Adipose tissue (tissue), 3 donors: ENCODE data around the gene LRRC8A. TPM values are rescaled to one million over a fixed set of nuclear protein-coding genes. Genes with fewer than 3 reads are reported as not detected.
"Not testable (repeated sequence)": the region's sequence is repeated elsewhere in the genome, so short reads cannot be mapped to it uniquely, and the experiment has no call there.

Experiments
- H3K27ac ChIP-seq: one replicate; pipeline ENCODE4 v1.5.1; 2013; ENCODE audit warnings: low read depth, low read length
- WGBS, 3 donors: extraction: QIAGEN DNeasy Blood & Tissue Kit; methylation state at CpG; one replicate each; pipeline ENCODE4 v1.1.7; 2013; 5-methylcytosine and 5-hydroxymethylcytosine counted together
- polyA plus RNA-seq, 3 donors: library from polyadenylated mRNA; stranded (reverse); fragments of 200-250 nt; gene quantifications; one replicate each; pipeline ENCODE4 v1.2.3, GENCODE V29; 2013
- donor health status: healthy with polysubstance abuse.
- donor health status: Bipolar disorder and iron deficiency.
- donor health status: healthy.

The LRRC8A gene
- 10 to 100 TPM; 15.3 to 31.3 (median 21.6) TPM for polyA plus RNA-seq

DNA sequence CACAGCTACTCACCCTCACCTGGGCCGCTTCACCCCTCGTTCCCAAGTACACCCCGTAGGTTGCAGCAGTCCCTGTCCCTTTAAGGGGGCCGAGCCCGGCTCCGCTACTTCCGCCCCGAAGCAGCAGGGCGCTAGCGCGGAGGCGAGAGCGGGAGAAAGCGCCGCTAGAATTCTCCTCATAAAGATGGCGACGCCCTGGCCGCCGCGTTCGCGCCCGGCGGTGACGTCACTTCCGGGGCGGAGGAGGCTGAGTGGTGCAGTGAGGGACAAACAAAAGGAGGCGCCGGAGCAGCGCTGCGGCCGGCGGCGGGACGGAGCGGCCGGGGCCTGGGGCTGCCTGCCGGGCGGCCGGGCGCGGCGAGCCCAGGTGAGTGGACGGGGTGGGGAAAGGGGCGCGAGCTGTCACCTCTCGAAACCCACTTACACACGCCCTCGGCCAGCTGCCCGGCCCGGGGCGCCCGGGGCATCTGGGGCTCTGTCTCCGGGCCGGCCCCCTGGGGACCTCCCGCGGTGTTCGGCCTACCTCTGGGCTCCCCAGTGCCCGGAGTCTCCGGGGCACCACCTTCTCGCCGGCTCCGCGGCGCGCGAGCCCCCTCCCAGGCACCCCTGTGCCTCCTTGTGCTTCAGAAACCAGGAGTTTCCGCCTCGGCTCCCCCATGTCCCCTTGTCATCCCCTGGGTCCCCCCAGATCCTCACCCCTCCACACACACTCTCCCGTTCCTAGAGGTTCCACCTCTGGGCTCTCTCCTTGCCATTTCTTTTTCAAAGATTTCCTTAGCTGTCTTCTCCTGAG lies at the start of gene LRRC8A, which contains the start of gene KYAT1:
TSS of gene LRRC8A (plus strand) at position 250 of the 793 bp plus-strand sequence. CDS start 25,032 bp downstream, outside the sequence.
TSS of gene KYAT1 (minus strand) at position 67 of the 793 bp plus-strand sequence. CDS start 36,545 bp downstream, outside the sequence.
- 0 to 1% (median 1%) methylated on average over 45 to 70 of the region's 70 CpGs for WGBS, 3 donors
- H3K27ac ChIP-seq, result peak within 1 kb of the TSS; percentile 91

DNA sequence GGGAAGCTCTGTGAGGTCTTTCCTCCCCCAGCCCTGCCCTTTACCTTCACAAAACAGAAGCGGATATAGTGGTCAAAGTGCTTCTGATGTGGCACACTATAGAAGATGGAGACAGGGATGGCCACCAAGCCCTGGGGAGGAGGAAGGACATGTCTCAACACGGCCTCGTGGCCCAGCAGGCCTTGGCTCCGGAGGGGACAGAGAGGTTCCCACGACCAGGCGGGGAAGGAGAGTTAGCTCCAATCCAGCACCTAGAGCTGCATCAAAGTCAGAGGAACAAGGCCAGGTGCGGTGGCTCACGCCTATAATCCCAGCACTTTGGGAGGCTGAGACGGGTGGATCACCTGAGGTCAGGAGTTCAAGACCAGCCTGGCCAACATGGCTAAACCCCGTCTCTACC lies 48.2 kb upstream of the LRRC8A start:
- WGBS, 3 donors, result 92 to 95% (median 92%) methylated on average over 10 of the region's 10 CpGs
- no peak overlapping the region for H3K27ac ChIP-seq

DNA sequence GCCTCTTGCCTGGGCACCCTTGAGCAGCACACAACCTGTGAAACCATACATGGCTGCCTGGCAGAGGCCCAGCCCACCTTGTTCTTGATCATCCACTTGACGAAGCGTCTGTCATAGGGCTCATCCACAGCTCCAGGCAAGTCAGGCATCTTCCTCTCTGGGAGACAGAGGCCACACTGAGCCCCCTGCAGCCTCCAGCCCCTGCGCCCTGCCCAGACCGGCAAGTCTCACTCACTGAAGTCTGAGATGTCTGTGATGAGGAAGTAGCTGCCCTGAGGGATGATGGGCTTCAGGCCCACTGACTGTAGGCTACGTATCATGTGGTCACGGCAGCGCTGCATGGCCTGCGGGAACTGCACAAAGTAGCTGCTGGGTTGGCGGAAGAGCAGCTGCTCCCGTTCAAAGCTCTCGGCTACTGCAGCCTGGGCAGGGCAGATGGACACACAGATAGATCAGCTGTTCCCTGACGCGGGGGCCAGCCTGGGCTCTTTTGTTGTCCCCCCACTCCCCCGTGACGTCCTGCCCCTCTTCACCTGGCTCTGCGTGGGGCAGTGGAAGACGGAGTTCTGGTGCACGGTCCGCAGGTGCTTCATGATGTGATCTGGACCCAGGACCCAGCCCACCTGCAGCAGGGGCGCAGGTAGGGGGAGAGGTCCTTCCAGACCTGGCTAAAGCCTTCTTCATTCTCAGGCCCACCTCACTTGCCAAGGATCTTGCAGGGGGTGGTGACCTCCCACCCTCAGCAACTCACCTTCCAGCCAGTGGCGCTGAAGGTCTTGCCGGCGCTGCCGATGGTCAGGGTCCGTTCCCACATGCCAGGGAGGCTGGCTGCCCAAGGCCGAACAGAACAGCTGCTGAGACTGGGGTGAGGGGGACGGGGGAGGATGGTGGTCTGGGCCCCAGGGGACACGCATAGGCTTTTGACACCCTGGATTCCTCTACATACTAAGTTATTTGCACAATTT lies 46.4 kb upstream of the LRRC8A start:
- 92 to 95% (median 95%) methylated on average over 28 of the region's 28 CpGs for WGBS, 3 donors
- H3K27ac ChIP-seq, result no peak overlapping the region

DNA sequence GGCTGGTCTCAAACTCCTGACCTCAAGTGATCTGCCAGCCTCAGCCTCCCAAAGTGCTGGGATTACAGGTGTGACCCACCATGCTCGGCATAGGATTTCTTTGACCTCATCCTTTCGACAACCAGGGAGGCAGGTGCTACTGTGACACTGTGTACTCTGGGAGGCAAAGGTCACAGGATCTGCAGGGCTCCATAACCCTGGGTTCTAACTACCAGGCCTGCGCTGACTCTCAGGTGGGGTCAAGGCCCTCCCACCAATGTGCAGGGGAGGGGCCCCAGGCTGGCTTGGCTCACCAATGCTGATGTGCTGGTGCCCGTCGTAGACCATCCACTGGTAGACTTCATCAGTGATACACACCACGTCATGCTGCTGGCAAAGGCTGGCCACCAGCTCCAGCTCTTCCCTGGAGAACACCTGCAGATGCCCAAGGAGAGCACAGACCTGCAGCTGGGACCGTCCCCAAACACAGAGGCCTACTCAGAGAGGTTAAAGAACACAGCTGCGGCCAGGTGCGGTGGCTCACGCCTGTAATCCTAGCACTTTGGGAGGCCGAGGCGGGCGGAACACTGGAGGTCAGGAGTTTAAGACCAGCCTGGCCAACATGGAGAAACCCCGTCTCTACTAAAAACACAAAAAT lies 45.3 kb upstream of the LRRC8A start:
- WGBS, 3 donors, result 91 to 95% (median 92%) methylated on average over 14 of the region's 14 CpGs
- H3K27ac ChIP-seq, result no peak overlapping the region

DNA sequence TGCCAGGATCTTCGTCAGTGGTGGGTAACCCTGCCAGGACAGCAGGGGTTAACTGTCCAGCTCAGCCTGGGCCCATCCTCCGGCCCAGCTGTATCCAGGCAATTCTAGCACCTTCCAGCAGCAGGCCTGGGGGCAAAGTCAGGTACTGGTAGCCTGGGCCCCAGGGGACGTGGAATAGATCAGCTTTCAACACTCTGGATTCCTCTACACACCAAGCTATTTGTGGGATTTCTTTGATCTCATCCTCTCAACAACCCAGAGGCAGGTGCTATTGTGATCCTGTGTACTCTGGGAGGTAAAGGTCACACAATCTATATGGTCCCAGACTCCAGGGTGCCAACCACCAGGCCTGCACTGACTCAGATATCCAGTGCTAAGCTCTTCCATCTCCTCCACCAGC lies 43.6 kb upstream of the LRRC8A start:
- WGBS, 3 donors, result 79 to 86% (median 84%) methylated on average over 3 of the region's 3 CpGs
- H3K27ac ChIP-seq, result no peak overlapping the region

DNA sequence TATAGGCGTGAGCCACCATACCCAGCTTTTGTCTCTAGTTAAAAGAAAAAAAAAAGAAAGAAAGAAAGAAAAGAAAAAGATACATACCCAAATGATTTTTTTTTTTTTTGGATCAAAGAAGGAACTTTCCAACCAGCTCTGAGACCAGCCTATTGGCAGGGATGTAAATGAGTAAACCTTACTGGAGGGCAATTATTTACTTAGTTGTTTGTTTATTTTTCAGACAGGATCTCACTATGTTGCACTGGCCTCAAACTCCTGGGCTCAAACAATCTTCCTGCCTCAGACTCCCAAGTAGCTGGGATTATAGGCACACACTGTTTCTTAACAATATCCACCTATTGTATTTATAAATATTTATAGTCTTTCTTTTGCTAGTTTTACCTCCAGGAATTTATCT lies 41.4 kb upstream of the LRRC8A start:
- no peak overlapping the region for H3K27ac ChIP-seq
- WGBS, 3 donors, result 94 to 100% (median 100%) methylated on average over 1 of the region's 1 CpG

DNA sequence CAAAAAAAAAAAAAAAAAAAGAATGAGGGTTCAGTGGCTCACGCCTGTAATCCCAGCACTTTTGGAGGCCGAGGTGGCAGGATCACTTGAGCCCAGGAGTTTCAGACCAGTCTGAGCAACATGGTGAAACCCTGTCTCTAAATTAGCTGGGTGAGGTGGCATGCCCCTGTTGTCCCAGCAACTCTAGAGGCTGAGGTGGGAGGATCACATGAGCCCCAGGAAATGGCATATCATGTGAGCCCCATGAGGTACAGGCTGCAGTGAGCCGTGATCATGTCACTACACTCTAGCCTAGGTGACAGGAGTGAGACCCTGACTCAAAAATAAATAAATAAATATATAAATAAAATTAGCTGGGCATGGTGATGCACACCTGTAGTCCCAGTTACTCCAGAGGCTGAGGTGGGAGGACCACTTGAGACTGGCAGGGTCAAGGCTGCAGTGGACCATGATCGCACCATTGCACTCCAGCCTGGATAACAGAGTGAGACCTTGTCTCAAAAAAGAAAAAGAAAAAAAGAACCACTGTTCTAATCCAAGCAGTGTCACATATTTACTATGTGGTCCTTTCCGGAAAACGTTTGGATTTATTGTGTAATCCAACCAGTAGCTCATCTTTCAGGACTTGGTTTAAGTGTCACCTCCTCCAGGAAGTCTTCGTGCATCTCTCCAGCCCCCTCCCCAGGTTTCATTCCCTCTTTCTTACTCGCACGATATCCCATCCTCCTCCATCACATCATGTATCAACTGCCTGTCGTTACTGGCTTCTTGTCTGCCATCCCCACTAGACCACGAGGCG lies 40.0 kb upstream of the LRRC8A start:
- WGBS, 3 donors, result 90 to 92% (median 91%) methylated on average over 12 of the region's 12 CpGs
- no peak overlapping the region for H3K27ac ChIP-seq

DNA sequence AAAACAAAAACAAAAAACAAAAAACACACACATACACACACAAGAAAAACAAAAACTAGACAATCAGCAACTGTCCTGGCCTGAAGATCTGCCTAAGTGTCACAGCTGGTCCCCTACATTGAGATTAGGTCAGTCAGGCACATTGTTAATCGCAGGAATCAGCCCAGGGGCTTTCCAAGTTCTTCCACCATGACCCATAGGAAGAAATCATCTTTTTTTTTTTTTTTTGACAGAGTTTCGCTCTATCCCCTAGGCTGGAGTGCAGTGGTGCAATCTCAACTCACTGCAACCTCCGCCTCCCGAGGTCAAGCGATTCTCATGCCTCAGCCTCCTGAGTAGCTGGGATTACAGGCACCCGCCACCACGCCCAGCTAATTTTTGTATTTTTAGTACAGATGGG lies 38.8 kb upstream of the LRRC8A start:
- H3K27ac ChIP-seq, result not testable (repeated sequence)
- WGBS, 3 donors, result 93 to 95% (median 94%) methylated on average over 7 of the region's 7 CpGs

DNA sequence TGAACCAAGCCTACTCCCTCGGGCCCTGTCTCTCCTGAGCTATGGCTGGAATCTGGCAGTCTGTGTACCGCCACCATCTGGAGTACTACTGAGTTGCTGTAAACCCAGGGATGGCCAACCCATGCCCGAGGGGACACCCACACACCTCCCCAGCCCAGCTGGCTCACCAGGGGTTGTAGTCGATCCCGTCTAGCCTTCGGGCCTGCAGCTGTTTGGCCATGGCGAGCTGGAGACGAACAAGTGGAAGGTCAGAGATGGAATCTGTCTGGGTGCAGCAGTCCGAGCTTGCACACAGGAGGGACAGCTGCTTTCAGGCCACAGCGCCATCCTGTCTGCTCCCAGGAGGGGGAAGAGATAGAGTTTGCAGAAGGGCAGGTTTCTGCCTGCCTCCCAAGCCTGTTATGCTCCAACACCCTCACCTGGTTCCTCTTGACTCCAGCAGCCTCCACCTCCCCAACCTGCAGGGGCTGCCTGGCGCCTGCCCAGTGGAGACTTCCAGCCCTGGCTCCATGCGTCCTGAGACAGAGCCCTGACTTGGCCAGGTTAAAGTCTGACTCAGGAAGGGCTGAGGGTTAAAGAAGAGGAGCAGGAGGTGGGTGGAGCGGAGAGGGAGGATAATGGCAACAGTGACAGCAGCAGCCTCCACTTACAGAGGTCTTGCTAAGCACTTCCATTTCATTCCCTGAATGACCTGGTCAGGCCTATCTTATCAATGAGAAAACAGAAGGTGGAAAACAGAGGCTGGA lies 36.6 kb upstream of the LRRC8A start:
- WGBS, 3 donors, result 57 to 87% (median 80%) methylated on average over 12 to 13 of the region's 13 CpGs
- H3K27ac ChIP-seq, result no peak overlapping the region

DNA sequence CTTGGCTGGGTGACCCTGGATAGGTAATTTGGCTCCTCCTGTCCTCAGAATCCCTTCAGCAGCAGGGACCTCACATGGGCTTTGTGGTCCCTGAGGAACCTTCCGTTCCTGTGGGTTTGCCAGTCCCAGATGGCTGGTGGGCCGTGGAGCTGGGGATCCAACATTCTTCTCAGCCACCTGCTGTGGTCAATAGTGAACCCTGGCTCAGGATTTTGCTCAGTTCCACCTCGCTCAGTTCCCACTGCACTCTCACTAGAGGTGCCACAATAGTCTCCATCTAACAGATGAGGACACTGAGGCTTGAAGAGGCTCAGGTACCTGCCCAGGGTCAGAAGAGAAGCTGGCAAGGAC lies 35.3 kb upstream of the LRRC8A start:
- WGBS, 3 donors, result 94 to 98% (median 95%) methylated on average over 3 of the region's 3 CpGs
- no peak overlapping the region for H3K27ac ChIP-seq

DNA sequence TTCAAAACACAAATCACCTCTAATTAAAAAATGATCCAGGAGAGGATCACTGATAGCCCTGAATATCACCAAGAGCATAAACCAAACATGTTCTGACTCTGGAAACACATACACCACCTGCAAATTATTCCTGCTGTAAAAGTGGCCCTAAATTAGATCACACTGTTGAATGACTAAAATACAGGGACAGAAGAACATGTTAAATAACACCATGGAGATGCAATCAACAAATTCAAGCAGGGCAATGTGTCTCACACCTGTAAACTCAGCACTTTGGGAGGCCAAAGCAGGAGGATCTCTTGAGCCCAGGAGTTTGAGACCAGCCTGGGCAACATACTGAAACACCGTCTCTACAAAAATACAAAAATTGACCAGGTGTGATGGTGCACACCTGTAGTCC lies 34.1 kb upstream of the LRRC8A start:
- no peak overlapping the region for H3K27ac ChIP-seq
- 96 to 97% (median 96%) methylated on average over 1 of the region's 1 CpG for WGBS, 3 donors

DNA sequence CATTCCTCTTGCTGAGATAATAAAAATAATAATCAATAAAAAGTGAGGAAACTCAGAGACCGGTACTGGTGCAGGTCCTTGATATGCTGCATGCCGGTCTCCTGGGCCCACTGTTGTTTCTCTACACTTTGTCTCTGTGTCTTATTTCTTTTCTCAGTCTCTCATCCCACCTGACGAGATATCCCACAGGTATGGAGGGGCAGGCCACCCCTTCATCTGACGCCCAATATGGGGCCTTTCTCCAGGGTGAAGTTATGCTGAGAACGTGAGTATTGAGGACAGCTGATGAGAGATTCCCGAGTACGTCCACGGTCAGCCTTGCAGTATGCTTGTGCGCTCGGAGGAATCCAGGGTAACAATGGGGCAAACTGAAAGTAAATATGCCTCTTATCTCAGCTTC lies 30.9 kb upstream of the LRRC8A start:
- not testable (repeated sequence) for H3K27ac ChIP-seq
- 88 to 93% (median 92%) methylated on average over 10 of the region's 10 CpGs for WGBS, 3 donors

DNA sequence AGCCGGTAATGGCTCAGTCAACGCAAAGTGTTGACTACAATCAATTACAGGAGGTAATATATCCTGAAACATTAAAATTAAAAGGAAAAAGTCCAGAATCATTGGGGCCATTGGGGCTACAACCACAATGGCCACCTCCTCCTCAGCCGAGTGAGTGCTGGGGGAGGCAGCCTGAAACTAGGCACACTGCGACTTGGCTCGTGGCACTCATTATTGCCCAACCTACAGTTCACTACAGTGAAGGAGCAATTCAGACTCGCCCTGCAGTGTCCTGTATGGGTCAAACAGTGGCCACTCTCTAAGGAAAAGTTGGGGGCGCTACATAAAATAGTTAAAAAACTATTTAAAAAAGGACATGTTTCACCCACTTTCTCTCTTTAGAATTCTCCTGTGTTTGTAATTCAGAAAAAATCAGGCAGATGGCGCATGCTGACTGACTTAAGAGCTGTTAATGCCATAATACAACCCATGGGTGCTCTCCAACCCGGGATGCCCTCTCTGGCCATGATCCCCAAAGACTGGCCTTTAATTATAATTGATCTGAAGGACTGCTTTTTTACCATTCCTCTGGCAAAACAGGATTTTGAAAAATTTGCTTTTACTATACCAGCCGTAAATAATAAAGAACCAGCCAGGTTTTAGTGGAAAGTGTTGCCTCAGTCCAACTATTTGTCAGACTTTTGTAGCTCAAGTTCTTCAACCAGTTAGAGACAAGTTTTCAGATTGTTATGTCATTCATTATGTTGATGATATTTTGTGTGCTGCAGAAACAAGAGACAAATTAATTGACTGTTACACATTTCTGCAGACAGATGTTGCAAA lies 29.9 kb upstream of the LRRC8A start:
- 67 to 81% (median 75%) methylated on average over 10 of the region's 10 CpGs for WGBS, 3 donors
- not testable (repeated sequence) for H3K27ac ChIP-seq

DNA sequence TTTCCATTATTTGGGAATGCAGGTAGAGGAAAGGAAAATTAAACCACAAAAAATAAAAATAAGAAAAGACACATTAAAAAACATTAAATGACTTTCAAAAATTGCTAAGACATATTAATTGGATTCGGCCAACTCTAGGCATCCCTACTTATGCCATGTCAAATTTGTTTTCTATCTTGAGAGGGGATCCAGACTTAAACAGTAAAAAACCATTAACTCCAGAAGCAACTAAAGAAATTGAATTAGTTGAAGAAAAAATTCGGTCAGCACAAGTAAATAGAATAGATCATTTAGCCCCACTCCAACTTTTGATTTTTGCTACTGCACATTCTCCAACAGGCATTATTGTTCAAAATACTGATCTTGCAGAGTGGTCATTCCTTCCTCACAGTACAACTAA lies 29.3 kb upstream of the LRRC8A start:
- H3K27ac ChIP-seq, result not testable (repeated sequence)
- 72 to 88% (median 84%) methylated on average over 2 of the region's 2 CpGs for WGBS, 3 donors

DNA sequence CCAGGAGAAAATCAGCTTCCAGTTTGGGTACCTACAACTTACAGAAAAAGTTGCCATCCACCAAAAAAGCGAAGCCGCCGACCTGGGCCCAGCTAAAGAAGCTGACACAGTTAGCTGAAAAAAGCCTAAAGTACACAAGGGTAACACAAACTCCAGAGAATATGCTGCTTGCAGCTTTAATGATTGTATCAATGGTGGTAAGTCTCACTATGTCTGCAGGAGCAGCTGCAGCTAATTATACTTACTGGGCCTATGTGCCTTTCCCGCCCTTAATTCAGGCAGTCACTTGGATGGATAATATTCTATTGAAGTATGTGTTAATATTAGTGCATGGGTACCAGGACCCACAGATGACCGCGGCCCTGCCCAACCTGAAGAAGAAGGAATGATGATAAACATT lies 27.5 kb upstream of the LRRC8A start:
- 90 to 97% (median 96%) methylated on average over 6 of the region's 6 CpGs for WGBS, 3 donors
- H3K27ac ChIP-seq, result not testable (repeated sequence)

DNA sequence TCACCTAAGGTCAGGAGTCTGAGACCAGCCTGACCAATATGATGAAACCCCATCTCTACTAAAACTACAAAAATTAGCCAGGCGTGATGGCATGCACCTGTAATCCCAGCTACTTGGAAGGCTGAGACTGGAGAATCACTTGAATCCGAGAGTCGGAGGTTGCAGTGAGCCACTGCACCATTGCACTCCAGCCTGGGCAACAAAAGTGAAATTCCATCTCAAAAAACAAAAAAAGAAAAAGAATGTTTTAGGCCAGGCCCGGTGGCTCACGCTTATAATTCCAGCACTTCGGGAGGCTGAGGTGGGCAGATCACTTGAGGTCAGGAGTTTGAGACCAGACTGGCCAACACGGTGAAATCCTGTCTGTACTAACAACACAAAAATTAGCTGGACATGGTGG lies 23.5 kb upstream of the LRRC8A start:
- not testable (repeated sequence) for H3K27ac ChIP-seq
- WGBS, 3 donors, result 92 to 96% (median 95%) methylated on average over 7 of the region's 7 CpGs

DNA sequence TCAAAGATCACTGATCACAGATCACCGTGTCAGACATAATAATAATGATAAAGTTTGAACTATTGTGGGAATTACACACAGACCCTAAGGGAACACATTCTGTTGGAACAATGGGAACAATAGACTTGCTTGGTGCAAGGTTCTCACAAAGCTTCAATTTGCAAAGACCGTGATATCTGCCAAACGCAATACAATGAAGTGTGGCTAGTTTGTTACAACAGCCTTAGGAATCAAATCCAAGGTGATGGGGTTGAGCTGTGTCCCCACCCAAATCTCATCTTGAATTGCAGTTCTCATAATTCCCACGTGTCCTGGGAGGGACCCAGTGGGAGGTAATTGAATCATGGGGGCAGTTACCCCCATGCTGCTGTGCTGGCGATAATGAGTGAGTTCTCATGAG lies 21.0 kb upstream of the LRRC8A start:
- no peak overlapping the region for H3K27ac ChIP-seq
- whole genome bisulfite sequencing, 3 donors, result 85 to 95% (median 91%) methylated on average over 5 of the region's 5 CpGs
